Islet of Langerhans (tissue), 1 donor: Measurements from ENCODE around the gene FAM32A.
"Not testable (repeated sequence)": the region's sequence is repeated elsewhere in the genome, so short reads cannot be mapped to it uniquely, and the experiment has no call there.

Experiments
- FAIRE-seq: peaks from one replicate; lab custom pipeline; 2011; peaks lifted over from hg19 to GRCh38; lab: Jason Lieb, UNC

FAM32A gene

GRCh38 chr19:16164222-16164890 lies 20.9 kb upstream of the FAM32A start:
- no peak for FAIRE-seq

- FAIRE-seq: no peak
Measured at GRCh38 chr19:16166417-16166816, 18.8 kb upstream of the FAM32A start.

- no peak for FAIRE-seq
Measured at GRCh38 chr19:16167055-16167454, 18.2 kb upstream of the FAM32A start.

- no peak for FAIRE-seq
Measured at GRCh38 chr19:16168465-16169081, 16.6 kb upstream of the FAM32A start.

GRCh38 chr19:16170134-16170533 lies 15.1 kb upstream of the FAM32A start:
- no peak for FAIRE-seq

GRCh38 chr19:16175954-16176353 lies 9.3 kb upstream of the FAM32A start:
- FAIRE-seq: no peak

- FAIRE-seq: not testable (repeated sequence)
Measured at GRCh38 chr19:16178866-16179265, 6.3 kb upstream of the FAM32A start.

GRCh38 chr19:16180611-16181010 lies 4.6 kb upstream of the FAM32A start:
- no peak for FAIRE-seq

- FAIRE-seq: no peak
Measured at GRCh38 chr19:16184665-16185122, 516 bp upstream of the FAM32A start.

- FAIRE-seq: no peak
Measured at GRCh38 chr19:16185768-16186123, 536 bp downstream of the FAM32A start.

- no peak for FAIRE-seq
Measured at GRCh38 chr19:16188521-16188920, 3.3 kb downstream of the FAM32A start.

GRCh38 chr19:16190198-16190597 lies 5.0 kb downstream of the FAM32A start:
- FAIRE-seq: no peak

GRCh38 chr19:16190736-16191135 lies 5.5 kb downstream of the FAM32A start:
- no peak for FAIRE-seq

GRCh38 chr19:16191216-16191908 lies 6.2 kb downstream of the FAM32A start:
- FAIRE-seq: no peak

GRCh38 chr19:16193466-16193865 lies 8.3 kb downstream of the FAM32A start:
- no peak for FAIRE-seq

- no peak for FAIRE-seq
Measured at GRCh38 chr19:16197188-16197621, 12.0 kb downstream of the FAM32A start.

- no peak for FAIRE-seq
Measured at GRCh38 chr19:16197622-16198369, 12.6 kb downstream of the FAM32A start, which contains the start of gene AP1M1. Gene AP1M1, plus strand, starts transcription at chr19:16197911. Its CDS starts 116 bp downstream, at chr19:16198027.

- FAIRE-seq: no peak
Measured at GRCh38 chr19:16198370-16198651, 13.1 kb downstream of the FAM32A start.

- no peak for FAIRE-seq
Measured at GRCh38 chr19:16199275-16199932, 14.2 kb downstream of the FAM32A start.

GRCh38 chr19:16200038-16201010 lies 15.1 kb downstream of the FAM32A start:
- no peak for FAIRE-seq

GRCh38 chr19:16201011-16201391 lies 15.8 kb downstream of the FAM32A start:
- no peak for FAIRE-seq
